Spleen (tissue), 7 donors: Measurements from ENCODE around the gene FNBP1L.

Source experiments
- CTCF ChIP-seq, 11 experiments: fragments of 200-600 bp in 7 of 11; fragments of 450-650 bp in 4 of 11; sonication (generic) in 4 of 11; IDR thresholded peaks in 8 of 11; conservative IDR thresholded peaks in 3 of 11; 1 replicate in 7 of 11; 2 replicates in 4 of 11; pipeline versions ENCODE4 v1.4.0 to v1.8.0; 2016 to 2021; ENCODE audit warnings: antibody characterized with exemption in 11 of 11, inconsistent platforms in 4 of 11, mild to moderate bottlenecking in 1 of 11
- POLR2AphosphoS5 ChIP-seq, 3 donors: sonication (generic); formaldehyde crosslinking; IDR thresholded peaks; one replicate each; pipeline ENCODE4 v1.5.1; 2017; ENCODE audit warnings: antibody characterized with exemption in 3 of 3
- donor health status: DM: no; HTN: no; CAD: no; lungs with moderate emphysema.
- donor health status: DM: no; HTN: no; CAD: no.
- donor health status: DM: no; HTN: no; CAD: no.

GRCh38 chr1:93566227-93566626, 118.3 kb downstream of the FNBP1L start:
- no peak for TF ChIP-seq CTCF (IDR thresholded peaks at IDR 0.05 in 8 of 11, conservative IDR thresholded peaks at IDR 0.05 in 3 of 11)
- TF ChIP-seq POLR2AphosphoS5 (IDR thresholded peaks at IDR 0.05): no peak
